Embryonic facial prominence (tissue), 1 donor: ENCODE data around the gene ZNF620.
"Not testable (repeated sequence)": the region's sequence is repeated elsewhere in the genome, so short reads cannot be mapped to it uniquely, and the experiment has no call there.

Experiments used
- DNase-seq: peaks from one replicate; pipeline ENCODE4 v3.0.0-alpha.2; 2016; ENCODE audit errors: extremely low spot score

Gene ZNF620

GRCh38 chr3:40505599-40506462 is at the start of gene ZNF620:
Gene ZNF620 (plus strand): TSS chr3:40506039. CDS start chr3:40506353, 314 bp downstream.
- DNase-seq = peak; percentile 63

- DNase-seq = no peak
Observed at GRCh38 chr3:40456279-40456939, 49.4 kb upstream of the ZNF620 start.

GRCh38 chr3:40456940-40457823 is 48.7 kb upstream of the ZNF620 start, which contains the start of gene RPL14:
Gene RPL14 (plus strand): TSS chr3:40457339. CDS start chr3:40457472, 133 bp downstream.
- peak; percentile 92 for DNase-seq

- DNase-seq = no peak
Observed at GRCh38 chr3:40458473-40458872, 47.4 kb upstream of the ZNF620 start.

GRCh38 chr3:40460481-40460880 is 45.4 kb upstream of the ZNF620 start:
- DNase-seq = not testable (repeated sequence)

- no peak for DNase-seq
Observed at GRCh38 chr3:40461161-40461560, 44.7 kb upstream of the ZNF620 start.

- DNase-seq = not testable (repeated sequence)
Observed at GRCh38 chr3:40462838-40463237, 43.0 kb upstream of the ZNF620 start.

- no peak for DNase-seq
Observed at GRCh38 chr3:40463579-40463978, 42.3 kb upstream of the ZNF620 start.

- no peak for DNase-seq
Observed at GRCh38 chr3:40464339-40465110, 41.3 kb upstream of the ZNF620 start.

GRCh38 chr3:40465111-40465407 is 40.8 kb upstream of the ZNF620 start:
- no peak for DNase-seq

- no peak for DNase-seq
Observed at GRCh38 chr3:40465456-40465855, 40.4 kb upstream of the ZNF620 start.

- DNase-seq = no peak
Observed at GRCh38 chr3:40468018-40468417, 37.8 kb upstream of the ZNF620 start.

GRCh38 chr3:40470701-40471100 is 35.1 kb upstream of the ZNF620 start:
- no peak for DNase-seq

GRCh38 chr3:40476478-40477470 is 29.1 kb upstream of the ZNF620 start, which contains the start of gene ZNF619:
Gene ZNF619 (plus strand): TSS chr3:40477122. CDS start chr3:40477980, 858 bp downstream.
- DNase-seq = peak; percentile 10

GRCh38 chr3:40477666-40478065 is 28.2 kb upstream of the ZNF620 start:
- DNase-seq = no peak

GRCh38 chr3:40487172-40487571 is 18.7 kb upstream of the ZNF620 start:
- DNase-seq = no peak

GRCh38 chr3:40490916-40491315 is 14.9 kb upstream of the ZNF620 start:
- no peak for DNase-seq

- DNase-seq = no peak
Observed at GRCh38 chr3:40494698-40495097, 11.1 kb upstream of the ZNF620 start.

GRCh38 chr3:40497288-40497687 is 8.6 kb upstream of the ZNF620 start:
- no peak for DNase-seq

- DNase-seq = no peak
Observed at GRCh38 chr3:40499952-40500351, 5.9 kb upstream of the ZNF620 start.
